Duodenal mucosa (tissue), 2 donors: ENCODE data around the gene MCCD1.
"Not testable (repeated sequence)": the region's sequence is repeated elsewhere in the genome, so short reads cannot be mapped to it uniquely, and the experiment has no call there.

Source experiments
- H3K27ac ChIP-seq: one replicate; pipeline ENCODE4 v1.7.0; 2013; ENCODE audit warnings: low read depth, low read length
- H3K27me3 ChIP-seq, 2 donors: one replicate each; pipeline ENCODE4 v1.7.0; 2013; ENCODE audit warnings: low read length in 2 of 2, control low read depth in 1 of 2; ENCODE audit not compliant: insufficient read depth in 2 of 2, control insufficient read depth in 1 of 2
- H3K36me3 ChIP-seq, 2 donors: one replicate each; pipeline ENCODE4 v1.7.0; 2013; ENCODE audit warnings: low read length in 2 of 2, control low read depth in 1 of 2; ENCODE audit not compliant: insufficient read depth in 2 of 2, control insufficient read depth in 1 of 2
- H3K4me1 ChIP-seq, 2 donors: one replicate each; pipeline ENCODE4 v1.7.0; 2013; ENCODE audit warnings: low read length in 2 of 2, control low read depth in 1 of 2; ENCODE audit not compliant: insufficient read depth in 2 of 2, control insufficient read depth in 1 of 2
- H3K4me3 ChIP-seq, 2 donors: one replicate each; pipeline ENCODE4 v1.7.0; 2013; ENCODE audit warnings: low read length in 2 of 2, low read depth in 1 of 2
- H3K9ac ChIP-seq, 2 donors: one replicate each; pipeline ENCODE4 v1.7.0; 2013; ENCODE audit warnings: low read length in 2 of 2, low read depth in 1 of 2
- H3K9me3 ChIP-seq, 2 donors: one replicate each; pipeline ENCODE4 v1.7.0; 2013; ENCODE audit warnings: low read length in 2 of 2, control low read depth in 1 of 2; ENCODE audit not compliant: control insufficient read depth in 1 of 2

MCCD1 gene

DNA sequence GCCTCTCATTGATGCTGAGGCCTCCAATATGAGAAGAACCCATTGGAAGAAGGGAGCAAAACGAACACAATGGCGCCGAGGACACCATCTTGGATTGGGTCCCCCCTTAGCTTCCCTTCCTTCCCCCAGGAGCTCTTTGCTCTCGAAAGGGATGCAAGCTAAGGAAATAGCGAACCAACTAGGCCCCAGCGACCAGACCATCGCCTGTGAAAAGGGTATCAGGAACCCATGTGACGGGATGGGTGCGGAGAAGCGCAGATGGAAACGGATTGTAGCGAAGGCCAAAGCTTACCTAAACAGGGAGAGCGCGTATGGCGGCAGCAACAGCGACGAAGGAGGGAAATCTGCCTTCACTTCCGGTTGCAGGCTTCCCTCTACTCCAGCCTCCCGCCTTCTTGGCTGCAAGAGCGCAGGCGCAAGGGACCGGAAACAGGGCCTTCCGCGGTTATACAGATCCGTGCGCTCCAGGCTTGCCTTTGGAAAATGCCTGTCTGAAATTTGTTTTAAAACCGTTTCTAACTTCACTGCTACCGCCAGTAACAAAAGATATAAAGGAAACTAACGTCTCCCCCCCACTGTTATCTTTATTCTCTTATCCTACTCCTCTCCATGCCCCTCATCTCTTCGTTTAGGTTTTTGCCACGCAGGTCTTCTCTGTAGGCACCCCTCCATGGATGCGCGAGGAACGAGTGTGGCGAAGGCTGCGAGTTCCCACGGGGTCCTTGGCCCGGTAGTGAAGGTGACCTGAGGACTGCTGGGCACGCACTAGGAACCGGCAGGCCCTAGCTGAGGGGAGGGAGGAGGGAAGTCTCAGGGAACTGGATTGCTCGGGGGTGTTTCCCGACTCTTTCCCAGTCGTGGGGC is 13.1 kb downstream of the MCCD1 start, which contains the start of gene DDX39B:
TSS of gene DDX39B (minus strand) at position 346 of the 864 bp plus-strand sequence. CDS start 1,471 bp downstream, outside the sequence.
- Histone ChIP-seq H3K9me3 (no peaks in the 10 kb centered on the region), H3K9ac (peak within 1 kb of the TSS; percentile 67 to 95), H3K4me1 (peaks cover 26 to 34% of the 10 kb centered on the region in 2 donors), H3K27me3 (no peaks in the 10 kb centered on the region), H3K27ac (peak within 1 kb of the TSS; percentile 89), H3K4me3 (peak within 1 kb of the TSS; percentile 85 to 91), H3K36me3 (peaks cover 18 to 34% of the 10 kb centered on the region in 2 donors)

DNA sequence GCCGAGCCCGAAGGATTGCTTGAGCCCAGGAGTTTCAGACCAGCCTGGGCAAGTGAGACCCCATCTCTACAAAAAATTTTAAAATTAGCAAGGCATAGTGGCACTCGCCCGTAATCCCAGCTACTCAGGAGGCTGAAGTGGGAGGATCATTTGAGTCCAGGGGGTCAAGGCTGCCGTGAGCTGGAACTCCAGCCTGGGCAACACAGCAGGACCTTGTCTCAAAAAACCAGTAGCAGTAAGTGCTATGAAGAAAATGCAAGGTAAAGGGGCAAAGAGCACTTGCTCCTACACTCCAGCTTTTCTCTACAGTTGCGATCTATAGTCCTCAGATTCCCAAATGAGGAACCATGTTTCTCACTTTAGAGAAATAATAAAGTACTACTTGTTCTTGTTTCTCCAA is 14.9 kb downstream of the MCCD1 start:
- H3K4me3 ChIP-seq = no peak overlapping the region
- no peak overlapping the region for H3K9ac ChIP-seq
- H3K27me3 ChIP-seq = no peaks in the 10 kb centered on the region
- no peaks in the 10 kb centered on the region for H3K9me3 ChIP-seq
- H3K27ac ChIP-seq = no peak overlapping the region
- H3K4me1 ChIP-seq = peaks cover 32 to 44% of the 10 kb centered on the region in 2 donors
- peaks cover 15 to 18% of the 10 kb centered on the region in 2 donors for H3K36me3 ChIP-seq

DNA sequence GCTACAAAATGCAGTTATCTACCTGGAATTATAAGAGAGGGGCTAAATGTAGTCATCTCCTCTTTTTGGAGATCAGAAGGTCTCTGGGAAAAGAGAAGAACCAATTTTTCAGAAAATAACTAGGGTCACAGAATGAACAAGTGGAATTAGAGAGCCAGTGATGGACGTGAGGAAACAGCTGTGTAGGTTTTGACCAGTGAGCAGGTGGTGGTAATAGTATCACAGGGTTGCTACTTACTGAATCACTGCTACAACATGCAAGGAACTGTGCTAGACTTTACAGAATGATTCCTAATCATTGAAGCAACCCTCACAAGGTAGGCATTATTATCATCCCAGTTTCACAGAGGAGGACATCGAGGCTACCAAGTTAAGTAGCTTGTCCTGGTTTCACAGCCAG is 15.9 kb downstream of the MCCD1 start:
- H3K9ac ChIP-seq = no peak overlapping the region

DNA sequence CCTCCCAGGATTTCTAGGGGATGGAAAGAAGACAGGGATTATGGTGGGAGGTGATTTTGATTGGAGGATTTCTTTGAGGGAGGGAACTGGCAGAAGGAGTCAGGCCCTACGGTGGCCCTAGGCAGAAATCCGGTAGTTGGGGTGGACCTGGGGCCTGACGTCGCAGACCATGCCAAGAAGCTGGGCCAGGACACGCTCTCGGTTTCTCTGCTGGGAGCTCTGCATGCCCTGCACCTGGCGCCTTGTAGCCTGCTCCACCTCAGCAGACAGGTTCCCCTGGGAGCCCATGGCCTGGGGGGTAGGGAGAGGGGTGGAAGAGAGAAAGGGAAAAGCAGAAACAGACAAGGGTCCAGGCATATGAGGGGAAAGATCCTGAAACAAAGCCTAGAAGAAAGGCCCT is 16.5 kb downstream of the MCCD1 start:
- H3K9ac ChIP-seq = no peak overlapping the region
- H3K27ac ChIP-seq = no peak overlapping the region
- no peak overlapping the region for H3K4me3 ChIP-seq
- peaks cover 19 to 29% of the 10 kb centered on the region in 2 donors for H3K4me1 ChIP-seq
- no peaks in the 10 kb centered on the region for H3K27me3 ChIP-seq
- no peaks in the 10 kb centered on the region for H3K9me3 ChIP-seq
- peaks cover 1 to 9% of the 10 kb centered on the region in 2 donors for H3K36me3 ChIP-seq

More for the DNA sequence above, 15.9 kb downstream of the MCCD1 start:
- Histone ChIP-seq H3K36me3 (peaks cover 5 to 14% of the 10 kb centered on the region in 2 donors), H3K4me3 (no peak overlapping the region), H3K9me3 (no peaks in the 10 kb centered on the region), H3K27ac (no peak overlapping the region), H3K27me3 (no peaks in the 10 kb centered on the region), H3K4me1 (peaks cover 25 to 35% of the 10 kb centered on the region in 2 donors)

DNA sequence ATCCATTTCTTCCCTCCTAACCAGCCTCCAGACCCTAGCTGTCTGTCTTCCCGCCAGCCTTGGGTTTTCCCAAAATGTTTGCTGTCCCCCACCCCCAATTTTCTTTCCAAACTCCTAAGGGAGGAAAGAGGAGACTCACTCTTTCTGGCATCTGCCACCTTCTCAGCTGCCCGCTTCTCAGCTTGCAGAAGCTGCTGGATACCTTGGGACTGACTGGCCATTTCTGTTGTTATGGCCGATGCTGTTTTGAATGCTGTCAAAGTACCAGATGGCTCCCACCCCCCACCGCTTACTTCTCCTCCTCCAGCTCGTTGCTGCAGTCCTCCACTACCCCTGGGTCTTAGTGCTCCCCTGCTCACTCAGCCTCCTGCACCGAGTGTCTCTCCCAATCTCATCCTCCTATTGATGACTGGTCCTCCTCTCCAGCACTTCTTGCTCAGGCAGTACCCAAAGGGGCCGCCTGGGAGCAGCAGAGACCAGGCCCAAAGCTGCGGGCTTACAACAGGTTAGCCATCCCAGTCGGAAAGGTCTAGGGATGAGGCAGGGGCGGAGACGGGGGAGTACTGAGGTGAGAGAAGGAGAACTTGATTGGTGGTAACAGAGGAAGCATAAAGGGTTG is 17.7 kb downstream of the MCCD1 start, which contains the start of gene ATP6V1G2:
TSS of gene ATP6V1G2 (minus strand) at position 270 of the 619 bp plus-strand sequence. CDS start at position 221, 49 bp downstream.
- H3K4me3 ChIP-seq = peak within 1 kb of the TSS; percentile 70 to 82
- peaks cover 0 to 17% of the 10 kb centered on the region in 2 donors for H3K36me3 ChIP-seq
- peaks cover 16 to 25% of the 10 kb centered on the region in 2 donors for H3K4me1 ChIP-seq
- no peaks in the 10 kb centered on the region for H3K27me3 ChIP-seq
- H3K27ac ChIP-seq = peak within 1 kb of the TSS; percentile 1
- H3K9ac ChIP-seq = peak within 1 kb of the TSS; percentile 71 to 74
- no peaks in the 10 kb centered on the region for H3K9me3 ChIP-seq

DNA sequence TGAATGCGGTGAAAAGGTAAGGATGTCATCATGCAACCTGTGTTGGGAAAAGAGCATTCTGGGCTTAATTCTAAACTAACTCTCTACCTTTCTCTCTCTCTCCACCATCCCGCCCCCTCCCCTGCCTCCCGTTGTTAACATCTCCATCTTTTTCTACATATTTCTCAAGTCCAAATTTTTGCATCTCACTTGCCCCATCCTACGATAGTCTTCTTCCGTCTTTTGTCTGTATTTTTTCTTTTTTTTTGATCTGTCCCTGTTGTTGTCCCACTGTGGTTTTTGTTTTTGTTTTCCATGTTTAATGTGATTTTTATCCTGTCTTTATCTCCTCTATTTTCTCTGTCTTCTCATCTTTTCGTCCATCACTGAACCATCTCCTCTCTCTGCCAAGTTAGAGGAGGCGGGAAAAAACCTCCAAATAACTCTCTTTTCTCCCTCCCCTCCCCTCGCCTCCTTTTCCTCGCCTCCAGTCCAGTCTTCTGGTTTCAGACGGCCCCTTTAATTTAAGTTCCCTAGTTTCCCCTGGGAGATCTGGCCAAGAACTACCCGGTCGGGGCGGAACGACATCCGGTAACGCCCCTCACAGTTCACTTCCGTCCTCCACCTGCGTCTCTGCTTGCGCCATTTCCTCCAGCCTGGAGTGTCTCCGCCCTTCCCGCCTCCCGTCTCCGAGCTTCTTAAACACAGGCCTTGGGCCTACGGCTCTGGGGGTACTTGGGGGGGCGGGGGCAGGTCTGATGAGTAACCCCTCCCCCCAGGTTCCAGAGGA is 18.4 kb downstream of the MCCD1 start, which contains the start of gene NFKBIL1:
TSS of gene NFKBIL1 (plus strand) at position 651 of the 769 bp plus-strand sequence. CDS start at position 738, 87 bp downstream.
- H3K4me1 ChIP-seq = peaks cover 16 to 25% of the 10 kb centered on the region in 2 donors
- no peaks in the 10 kb centered on the region for H3K9me3 ChIP-seq
- H3K4me3 ChIP-seq = peak within 1 kb of the TSS; percentile 70 to 82
- peaks cover 0 to 17% of the 10 kb centered on the region in 2 donors for H3K36me3 ChIP-seq
- peak within 1 kb of the TSS; percentile 71 to 74 for H3K9ac ChIP-seq
- peak within 1 kb of the TSS; percentile 1 for H3K27ac ChIP-seq
- no peaks in the 10 kb centered on the region for H3K27me3 ChIP-seq

DNA sequence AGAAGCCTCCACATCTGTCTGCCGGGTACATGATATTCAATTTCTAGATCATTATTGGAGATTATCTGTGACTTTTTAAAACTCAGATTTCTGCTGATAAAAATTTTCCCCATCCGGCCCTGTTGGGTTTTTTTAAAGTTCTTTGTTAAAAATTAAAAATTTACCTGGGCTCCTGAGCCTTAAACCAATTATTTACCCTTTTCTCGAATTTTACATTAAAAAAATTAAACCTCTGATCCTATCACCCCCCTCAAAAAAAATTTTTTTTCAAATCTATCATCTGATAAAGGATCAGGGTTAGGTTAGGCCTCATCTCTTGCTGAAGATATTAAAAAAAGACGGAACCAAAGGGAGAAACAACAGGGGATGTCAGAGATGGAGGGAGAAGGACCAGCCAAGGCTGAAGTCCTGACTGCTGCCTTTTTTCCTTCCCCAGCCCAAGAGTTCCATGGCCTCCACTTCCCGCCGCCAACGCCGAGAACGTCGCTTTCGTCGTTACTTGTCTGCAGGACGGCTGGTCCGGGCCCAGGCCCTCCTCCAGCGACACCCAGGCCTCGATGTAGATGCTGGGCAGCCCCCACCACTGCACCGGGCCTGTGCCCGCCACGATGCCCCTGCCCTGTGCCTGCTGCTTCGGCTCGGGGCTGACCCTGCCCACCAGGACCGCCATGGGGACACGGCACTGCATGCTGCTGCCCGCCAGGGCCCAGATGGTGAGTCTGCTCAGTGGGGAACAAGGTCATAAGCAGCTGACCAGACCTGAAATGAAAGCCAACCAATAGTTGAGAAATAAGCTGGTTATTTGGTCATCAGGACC is 19.2 kb downstream of the MCCD1 start:
- no peaks in the 10 kb centered on the region for H3K27me3 ChIP-seq

DNA sequence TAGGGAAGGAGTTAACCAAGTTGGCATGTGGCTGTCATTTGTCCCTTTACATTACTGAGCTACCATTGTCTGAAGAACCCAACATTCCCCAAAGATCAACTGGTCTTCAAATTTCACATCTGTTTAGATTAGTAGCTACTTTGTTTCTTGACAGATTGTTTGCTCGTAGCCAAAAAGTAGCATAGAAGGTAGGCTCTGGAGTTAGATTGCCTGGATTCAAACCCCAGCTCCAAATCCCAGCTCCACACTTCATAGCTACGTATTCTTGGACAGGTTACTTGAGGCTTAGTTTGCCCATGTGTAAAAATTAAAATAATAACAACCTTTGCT is 19.7 kb downstream of the MCCD1 start:
- Histone ChIP-seq H3K36me3 (peaks cover 0 to 20% of the 10 kb centered on the region in 2 donors), H3K9ac (peak overlapping the region; percentile 61 to 71), H3K4me1 (peaks cover 12 to 19% of the 10 kb centered on the region in 2 donors), H3K4me3 (peak overlapping the region; percentile 70 to 82), H3K27ac (no peak overlapping the region), H3K9me3 (no peaks in the 10 kb centered on the region), H3K27me3 (no peaks in the 10 kb centered on the region)

More for the DNA sequence above, 19.2 kb downstream of the MCCD1 start:
- Histone ChIP-seq H3K9me3 (no peaks in the 10 kb centered on the region), H3K36me3 (peaks cover 0 to 17% of the 10 kb centered on the region in 2 donors), H3K27ac (no peak overlapping the region), H3K9ac (peak overlapping the region; percentile 61 to 71), H3K4me1 (peaks cover 15 to 24% of the 10 kb centered on the region in 2 donors), H3K4me3 (peak overlapping the region; percentile 70 to 82)

DNA sequence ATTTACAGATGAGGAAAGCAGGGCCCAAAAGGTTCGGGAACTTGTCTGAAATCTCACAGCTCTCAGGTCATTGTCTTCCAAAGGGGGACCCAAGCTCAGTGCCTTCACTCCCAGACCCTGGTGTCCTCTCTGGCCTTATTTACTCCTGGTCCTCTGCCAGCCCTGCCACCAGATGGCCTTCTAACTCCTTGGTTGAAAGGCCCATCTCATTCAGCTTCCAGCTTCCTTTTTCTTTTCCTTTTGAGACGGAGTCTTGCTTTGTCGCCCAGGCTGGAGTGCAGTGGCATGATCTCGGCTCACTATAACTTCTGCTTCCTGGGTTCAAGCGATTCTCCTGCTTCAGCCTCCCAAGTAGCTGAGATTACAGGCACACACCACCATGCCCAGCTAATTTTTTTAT is 22.6 kb downstream of the MCCD1 start:
- H3K27ac ChIP-seq, H3K27me3 ChIP-seq, H3K9ac ChIP-seq, H3K9me3 ChIP-seq, H3K4me3 ChIP-seq: not testable (repeated sequence)
- Histone ChIP-seq H3K36me3 (peaks cover 0 to 29% of the 10 kb centered on the region in 2 donors), H3K4me1 (peaks cover 12 to 22% of the 10 kb centered on the region in 2 donors)
